SIG-M5 treated with dmso at 0.1 percent for 504 hours (cell line): Measurements from ENCODE around the gene MFSD1.
"Not testable (repeated sequence)": the region's sequence is repeated elsewhere in the genome, so short reads cannot be mapped to it uniquely, and the experiment has no call there.

Experiments used
- DNase-seq: peaks from one replicate; lab custom pipeline; 2025; ENCODE audit not compliant: unreplicated experiment; lab: John Stamatoyannopoulos, UW

Gene MFSD1

DNA sequence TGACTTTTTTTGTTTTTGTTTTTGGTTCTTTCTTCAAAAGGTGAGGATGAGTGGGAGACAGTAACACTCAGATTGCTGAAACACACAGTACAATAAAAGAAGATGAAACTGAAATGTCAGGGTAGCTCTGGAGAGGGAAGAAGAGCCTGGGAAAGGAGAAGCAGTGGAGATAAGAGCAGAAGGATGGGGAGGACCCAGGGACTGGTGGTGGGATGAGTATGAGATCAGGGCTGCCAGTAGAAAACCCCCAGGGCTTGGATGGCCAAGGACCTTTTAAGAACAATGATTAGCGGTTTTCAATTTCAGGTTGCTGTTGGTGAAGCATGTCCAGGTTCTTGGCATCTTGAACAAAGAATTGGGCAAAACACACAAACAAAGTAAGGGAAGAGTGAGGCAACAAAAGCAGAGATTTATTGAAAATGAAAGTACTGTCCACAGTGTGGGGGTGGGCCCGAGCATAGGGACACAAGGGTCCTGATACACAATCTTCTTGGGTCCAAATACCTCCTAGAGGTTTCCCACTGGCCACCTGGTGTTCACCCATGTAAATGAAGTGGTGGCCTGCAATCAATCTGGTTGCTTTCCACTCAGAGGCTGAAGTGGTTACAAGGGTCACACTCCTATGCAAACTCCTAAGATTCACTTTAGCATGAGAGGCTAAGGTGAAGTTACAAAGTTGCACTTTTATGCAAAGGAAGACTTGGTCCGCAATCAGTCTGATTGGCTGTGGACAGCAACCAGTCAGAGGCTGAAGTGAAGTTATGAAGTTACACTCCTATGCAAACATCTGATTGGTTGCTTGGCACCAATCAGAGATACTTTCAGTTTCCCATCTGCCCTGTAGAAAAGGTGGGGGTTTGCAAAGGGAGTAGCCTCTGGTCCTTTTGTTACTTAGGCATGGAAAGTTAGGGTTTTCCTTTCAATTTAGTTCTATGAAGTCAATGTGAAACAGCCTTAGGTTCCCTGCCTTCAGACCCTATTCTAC, 26.1 kb upstream of the MFSD1 start:
- no peak for DNase-seq

DNA sequence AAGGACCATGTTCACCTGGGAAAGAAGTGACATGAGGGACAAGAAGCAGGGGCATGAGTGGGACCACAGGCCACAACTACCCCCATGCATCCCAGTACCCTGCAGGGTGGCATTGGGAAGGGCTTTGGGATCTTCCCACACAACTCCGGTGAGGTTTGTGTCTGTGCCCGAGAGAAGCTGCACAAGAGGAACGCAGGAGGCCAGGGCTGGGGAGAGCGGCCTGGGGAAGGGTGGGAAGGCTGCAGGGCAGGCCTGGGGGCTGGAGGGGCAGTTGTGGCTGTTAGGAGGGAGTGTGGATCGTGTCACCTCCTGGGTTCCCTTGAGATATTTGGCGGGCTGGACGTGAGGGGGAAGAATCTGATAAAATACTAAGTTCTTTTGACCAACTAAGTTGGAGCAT, 25.3 kb upstream of the MFSD1 start:
- DNase-seq = no peak

DNA sequence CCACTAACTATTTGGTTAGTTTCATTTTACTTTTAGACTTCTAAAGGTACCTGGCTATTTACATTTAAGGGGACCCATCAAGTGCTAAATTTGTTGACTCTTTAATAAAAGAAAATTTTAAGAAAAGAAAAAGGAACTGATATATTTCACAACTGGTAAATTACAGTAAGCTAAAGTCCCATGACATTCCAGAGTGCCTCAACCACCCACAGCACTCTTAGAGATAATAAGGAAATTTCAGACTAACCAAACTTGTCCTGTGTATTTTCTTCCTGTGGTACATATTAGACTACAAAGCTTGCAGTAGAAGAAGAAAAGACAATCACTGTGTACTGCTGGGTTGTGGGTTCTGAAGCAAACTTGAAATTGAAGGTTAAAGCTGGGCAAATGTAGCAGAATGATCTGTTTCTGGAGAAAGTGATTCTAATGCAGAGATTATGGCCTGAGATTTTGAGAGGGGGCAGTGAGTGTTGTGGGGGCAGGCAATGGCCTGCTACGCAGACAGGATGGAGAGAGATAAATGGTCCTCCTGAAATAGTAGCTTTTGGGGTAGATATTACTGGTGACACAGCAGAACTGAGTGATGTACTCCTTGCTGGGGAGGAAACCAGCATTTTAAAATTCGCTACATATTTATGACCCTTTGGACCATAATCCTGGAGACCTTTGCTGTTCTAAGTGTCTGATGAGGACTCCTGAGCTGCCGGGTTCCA, 24.5 kb upstream of the MFSD1 start:
- no peak for DNase-seq

DNA sequence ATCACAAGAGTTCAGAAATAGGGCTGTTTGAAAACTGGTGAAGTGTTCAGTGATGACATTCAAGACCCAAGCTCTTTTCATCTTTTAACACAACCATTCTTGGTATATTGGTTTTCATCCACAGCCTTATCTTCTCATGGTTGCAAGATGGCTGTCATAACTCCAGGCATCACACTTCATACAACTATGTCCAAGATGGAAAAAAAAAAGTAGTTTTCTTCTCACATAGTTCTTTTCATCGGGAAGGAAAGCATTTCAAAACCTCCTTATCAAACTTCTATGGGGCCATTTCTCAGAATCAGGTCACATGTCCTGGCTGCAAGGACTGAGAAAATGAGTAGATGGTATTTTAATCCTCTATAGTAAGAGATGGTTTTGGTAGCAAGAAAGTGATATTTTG, 21.1 kb upstream of the MFSD1 start:
- DNase-seq = no peak

DNA sequence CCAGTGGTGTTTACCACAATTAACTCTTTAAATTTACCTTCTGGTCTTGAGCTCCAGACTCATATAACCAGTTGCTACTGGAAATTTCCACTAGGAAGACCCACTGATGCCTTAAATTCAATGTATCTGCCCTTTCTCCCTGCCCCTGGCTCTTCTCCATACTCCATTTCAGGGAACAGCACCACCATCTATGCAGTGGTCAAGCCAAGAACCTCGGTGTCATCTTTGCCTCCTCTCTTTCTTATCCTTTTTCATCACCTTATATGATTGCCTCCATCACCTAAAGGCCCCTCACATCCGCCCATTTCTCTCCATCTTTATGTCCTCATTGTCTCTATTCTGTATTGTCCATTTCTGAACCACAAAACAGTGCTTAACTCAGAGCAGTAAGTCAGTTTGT, 20.7 kb upstream of the MFSD1 start:
- DNase-seq = no peak

DNA sequence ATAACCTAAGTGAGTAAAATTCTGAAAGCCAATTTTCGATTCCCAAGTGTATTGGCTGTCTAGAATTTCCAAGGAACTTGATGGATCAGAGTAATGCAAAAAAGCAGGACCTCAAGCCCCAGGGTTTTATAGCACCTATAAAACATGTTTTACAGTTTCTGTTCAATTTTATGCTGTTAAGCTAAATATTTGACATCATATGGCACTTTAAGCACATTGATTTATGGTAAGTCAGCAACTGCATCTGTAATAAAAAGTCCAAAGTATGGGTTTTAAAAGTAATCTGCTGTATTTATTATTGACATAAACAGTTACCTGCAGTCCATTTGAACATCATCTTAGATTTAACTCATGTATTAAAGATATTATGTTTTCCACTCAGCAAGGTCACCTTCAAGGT, 20.0 kb upstream of the MFSD1 start:
- DNase-seq = no peak

DNA sequence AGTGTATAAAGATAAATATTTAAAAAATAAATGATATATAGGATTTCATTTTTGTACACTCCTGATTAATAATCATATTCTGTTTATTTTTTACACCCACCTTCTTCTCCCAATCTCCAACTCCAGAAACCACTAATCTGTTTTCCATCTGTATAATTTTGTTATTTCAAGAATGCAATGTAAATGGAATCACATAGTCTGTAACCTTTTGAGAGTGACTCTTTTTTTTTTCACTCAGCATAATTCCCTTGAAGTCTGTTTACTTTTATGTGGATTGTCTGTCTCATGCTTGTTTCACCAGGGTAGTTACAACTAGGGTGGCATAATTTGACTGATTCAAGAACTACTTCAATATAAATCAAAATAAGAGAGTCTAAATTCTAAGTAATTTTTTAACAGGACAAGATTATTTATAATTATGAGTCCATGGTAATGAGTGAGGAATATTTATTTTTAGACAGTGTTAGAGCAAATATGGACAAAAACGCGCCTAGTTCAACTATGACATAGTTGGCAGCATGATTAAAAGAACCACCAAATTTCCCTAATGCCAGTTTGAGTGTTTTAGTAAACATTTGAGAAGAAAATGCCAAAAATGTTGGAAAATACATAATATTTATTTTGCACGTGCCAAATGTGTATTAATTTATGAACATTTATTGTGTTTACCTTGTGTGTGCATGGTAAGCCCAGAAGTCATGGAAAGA, 19.4 kb upstream of the MFSD1 start:
- DNase-seq = no peak

DNA sequence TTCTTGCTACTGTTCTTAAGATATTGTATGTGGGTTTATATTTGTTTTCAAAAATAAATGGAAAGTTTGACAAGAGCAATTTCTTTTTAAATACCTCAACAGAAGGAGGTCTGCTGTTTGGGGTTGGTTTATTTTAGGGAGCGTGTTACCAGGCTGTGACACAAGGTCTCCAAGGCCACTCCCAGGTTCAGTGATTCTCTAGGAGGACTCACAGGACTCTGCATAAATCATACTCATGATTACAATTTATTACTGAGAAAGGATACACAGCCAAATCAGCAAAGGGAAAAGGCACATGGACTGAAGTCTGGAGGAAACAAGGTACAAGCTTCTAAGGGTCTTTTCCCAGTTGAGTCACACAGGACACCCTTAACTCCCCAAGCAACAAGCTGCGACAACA, 18.8 kb upstream of the MFSD1 start:
- DNase-seq = no peak

DNA sequence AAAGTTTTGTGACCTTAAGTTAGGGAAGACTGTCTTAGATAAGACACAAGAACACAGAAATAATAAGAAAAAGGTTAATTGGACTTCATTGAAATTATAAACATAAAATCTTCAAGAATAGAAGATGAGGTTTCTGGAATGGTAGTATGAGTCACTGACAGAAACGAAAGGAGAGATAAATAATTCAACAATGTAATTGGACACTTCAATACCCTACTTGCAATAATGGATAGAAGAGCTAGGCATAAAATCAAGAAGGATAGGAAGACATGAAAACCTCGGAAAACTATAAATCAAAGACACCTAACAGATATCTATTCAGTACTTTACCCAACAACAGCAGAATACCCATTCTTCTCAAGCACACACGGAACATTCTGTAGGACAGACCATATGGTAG, 15.9 kb upstream of the MFSD1 start:
- DNase-seq = no peak

DNA sequence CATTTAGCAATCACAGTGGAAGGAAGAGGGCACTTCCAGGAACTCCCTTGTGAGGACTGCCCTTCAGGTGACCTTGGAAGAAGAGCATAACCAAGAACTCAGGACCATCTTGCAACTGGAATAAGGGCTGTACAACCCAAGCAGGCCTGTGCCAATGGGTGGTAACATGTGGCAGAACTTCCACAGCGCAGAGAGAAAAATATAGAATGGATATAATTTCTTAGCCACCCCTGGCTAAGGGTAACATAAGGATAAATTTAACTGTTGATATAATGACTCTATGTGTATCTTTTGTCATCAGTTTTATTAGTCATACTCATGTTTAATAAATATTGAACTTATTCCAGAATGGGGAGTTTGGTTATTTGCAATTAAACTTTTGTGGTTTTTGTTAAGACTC, 13.4 kb upstream of the MFSD1 start:
- no peak for DNase-seq

DNA sequence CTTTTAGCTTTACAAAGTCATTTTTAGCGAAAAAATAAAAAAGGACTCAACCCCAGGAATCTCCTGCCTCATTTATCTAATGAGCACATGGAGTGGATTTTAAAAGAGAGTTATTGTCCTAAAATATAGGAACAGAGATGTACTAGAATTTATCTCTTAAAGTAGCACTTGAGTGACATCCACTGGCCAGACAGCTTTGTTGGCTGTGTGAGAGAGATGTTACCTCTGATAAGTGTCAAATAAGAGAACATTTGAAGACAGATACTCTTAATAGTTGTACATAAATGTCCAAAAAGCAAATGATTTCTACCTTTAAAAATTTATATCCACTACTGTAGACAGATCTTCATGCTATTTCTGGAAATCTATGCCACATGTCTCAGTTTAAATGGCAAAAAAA, 12.3 kb upstream of the MFSD1 start:
- DNase-seq = peak; percentile 57

DNA sequence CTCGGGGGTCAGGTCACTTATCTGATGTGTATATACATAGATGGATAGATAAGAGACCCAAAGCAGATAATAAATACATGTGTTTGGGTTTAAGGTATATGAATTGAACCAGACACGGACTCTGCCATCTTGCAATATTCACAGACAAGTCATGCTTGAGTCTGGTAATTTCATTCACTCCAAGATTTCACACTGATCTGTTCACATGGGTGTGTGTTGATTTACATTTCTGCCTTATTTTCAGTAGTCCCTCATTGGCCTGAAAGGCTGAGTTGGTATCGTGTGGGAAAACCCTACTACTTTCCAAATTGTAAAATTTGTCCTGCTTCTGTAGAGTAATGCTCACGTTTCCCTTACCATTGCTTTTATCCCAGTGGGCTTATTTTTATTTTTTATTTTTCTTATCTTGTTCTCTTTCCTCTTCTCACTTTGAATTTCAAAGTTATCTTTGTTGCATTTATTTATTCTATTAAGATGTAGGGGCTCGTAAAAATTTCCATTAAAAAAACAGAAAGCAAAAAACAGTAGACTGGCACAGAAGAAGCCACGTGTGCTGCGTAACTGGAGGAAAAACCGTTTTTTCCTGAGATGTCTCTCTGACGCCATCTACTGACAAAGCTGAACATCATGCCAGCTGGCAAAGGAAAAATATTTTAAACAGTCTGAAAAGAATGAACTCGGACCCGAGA, 10.8 kb upstream of the MFSD1 start:
- DNase-seq = peak; percentile 84

DNA sequence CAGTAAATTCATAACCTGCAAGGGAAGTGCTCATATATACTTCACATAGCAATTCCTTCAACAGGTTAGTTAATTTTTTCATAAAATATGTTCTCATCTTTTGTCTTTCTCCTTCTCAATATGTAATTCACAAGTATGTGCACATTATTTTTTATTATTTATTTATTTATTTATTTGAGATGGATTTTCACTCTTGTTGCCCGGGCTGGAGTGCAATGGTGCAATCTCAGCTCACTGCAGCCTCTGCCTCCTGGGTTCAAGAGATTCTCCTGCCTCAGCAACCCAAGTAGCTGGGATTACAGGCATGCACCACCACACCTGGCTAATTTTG, 10.3 kb upstream of the MFSD1 start:
- DNase-seq = not testable (repeated sequence)

DNA sequence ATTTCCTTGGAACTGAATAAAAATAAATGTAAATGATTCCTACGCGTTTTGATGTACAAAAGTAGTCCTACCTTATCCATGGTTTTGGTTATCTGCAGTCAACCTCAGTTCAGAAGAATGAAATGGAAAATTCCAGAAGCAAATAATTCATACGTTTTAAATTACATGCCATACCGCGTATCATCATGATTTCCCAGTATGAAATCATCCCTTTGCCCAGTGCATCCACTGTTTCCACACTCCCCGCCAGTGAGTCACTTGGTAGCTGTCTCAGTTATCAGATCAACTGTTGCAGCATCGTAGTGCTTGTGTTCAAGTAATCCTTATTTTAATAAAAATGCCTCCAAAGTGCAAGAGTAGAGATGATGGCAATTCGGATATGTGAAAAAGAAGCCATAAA, 9.1 kb upstream of the MFSD1 start:
- DNase-seq = no peak

DNA sequence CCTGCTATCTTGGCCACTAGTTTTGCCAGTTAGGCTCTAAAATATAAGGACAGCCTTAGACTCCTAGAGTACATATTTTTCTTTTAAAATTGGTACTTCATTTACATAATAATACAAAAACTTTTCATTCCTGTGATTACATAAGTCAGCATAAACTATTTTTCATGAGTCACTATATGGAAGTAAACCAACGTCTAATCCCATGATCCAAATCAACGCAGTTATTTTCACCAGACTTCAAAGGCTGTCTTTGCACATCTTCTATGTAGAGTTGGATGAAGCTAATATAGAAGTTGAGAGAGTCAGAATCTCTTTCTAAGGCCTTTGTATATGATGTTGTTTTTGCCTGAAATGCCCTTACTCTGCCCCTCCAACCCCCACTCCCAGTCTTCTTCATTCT, 7.6 kb upstream of the MFSD1 start:
- no peak for DNase-seq

DNA sequence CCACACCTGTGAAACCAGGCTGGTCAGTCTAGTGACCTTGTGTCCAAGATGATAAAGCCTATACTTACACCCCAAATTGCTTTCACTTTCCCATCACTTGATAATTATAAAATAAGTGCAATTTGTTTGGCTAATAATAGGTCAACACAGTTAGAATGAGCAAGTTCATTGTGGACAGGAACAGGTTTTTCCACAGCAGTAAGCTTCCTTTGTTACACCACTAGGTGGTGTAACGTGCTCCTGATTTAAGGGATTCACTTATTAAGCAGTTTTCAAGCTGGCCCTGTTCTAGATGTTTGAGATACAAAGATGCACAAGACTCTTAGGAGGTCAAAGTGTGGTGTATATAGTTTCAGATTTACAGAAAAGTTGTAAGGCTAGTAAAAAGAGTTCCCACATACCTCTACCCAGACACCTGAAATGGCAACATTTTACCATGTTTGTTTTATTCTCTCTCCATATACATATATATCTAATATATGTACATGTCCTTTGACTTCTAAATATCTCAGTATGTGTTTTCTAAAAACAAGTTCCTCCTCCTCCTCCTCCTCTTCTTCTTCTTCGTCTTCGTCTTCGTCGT, 6.8 kb upstream of the MFSD1 start:
- peak; percentile 75 for DNase-seq

DNA sequence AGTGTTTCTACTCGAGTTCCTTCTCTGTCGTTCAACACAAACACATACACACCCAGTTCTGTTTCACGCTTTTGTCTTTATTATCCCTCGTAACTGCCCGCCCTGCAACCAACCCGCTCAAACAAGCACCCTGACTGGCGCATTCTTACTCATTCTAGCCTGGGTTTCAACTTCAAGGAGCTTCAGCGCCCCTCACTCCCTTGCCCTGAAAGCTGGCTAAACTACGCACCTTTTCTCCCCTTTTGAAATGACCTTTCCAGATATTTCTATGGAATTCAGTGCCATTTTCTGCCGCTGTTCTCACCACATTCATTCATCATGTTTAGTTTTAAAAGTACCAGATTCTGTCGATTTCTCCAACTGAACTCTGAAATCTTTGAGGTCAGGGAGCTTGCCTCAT, 653 bp upstream of the MFSD1 start:
- no peak for DNase-seq

DNA sequence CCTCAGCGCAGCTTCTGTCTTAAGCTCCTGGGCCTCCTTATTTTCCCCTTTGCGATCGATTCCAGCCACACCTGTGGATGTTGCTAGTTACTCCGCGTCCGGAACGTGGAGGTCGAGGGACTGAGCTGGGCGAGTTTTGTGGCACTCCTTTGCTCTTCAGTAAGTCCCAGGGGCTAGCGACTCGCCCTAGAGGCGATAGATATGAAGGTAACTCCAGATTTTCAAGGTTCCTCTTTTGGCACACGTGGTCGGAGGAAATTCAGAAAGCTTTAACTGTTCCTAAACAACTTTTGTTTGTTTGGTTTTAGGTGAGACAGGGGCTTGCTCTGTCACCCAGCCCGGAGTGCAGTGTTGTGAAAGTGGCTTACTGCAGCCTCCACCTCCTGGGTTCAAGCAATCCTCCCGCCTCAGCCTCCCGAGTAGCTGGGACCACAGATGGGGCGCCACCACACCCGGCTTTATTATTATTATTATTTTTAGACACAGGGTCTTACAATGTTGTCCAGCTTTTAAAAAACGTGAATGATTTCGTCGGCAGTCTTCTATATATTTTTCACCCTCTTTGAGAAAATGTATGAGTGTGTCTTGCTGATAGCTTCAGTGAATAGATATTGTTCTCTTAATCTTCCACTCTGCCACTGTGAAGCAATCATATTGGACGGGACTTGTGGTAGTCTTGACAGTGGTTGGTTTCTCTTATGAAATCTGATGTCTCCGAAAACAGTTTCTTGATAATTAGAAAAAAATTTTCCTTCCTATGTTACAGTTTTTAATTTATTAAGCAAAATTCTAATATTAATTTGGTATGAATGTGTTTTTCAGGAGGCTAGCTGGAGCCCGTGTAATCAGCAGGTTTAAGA, 785 bp downstream of the MFSD1 start:
- DNase-seq = peak; percentile 70

DNA sequence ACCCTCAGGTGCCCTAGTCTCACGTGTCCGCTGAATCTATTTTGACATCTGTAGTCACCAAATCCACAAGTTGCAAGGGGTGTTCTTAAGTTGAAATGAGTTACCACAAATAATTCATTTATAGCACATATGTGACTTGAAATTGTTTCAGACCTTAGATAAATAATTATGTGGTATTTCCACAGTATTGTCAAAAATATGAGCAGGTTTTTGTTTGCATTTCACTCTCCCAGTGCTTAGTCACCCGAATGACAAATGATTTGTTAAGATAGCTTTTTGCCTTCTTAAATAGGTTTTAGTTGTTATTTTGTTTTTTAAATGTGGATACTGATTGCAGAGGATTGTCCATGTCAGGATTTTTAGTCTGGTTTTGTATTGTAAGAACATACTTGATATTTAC, 2.6 kb downstream of the MFSD1 start:
- DNase-seq = no peak

DNA sequence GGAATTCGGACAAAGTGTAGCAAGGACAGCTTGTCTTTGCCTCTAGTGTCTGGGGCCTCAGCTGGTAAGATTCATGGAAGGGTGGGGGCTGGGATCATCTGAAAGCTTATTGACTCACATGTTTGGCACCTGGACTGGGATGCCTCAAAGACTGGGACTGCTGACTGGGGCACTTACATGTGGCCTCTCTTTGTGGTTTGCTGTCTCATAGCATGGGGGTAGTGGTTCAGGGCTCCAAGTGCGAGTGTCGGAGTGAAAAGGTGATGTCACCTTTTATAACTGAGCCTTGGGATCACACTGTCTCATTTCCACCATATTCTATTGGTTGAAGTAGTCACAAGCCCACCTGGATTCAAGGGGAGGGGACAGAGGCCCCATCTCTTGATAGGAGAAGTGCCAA, 6.8 kb downstream of the MFSD1 start:
- peak; percentile 73 for DNase-seq
